HG03139 (cell line): Measurements from ENCODE around the gene NUP43.
"Not testable (repeated sequence)": the region's sequence is repeated elsewhere in the genome, so short reads cannot be mapped to it uniquely, and the experiment has no call there.

Experiments used
- ATAC-seq: cut with Tn5 transposase; IDR thresholded peaks from one replicate; pipeline ENCODE4 v1.9.1; 2021; ENCODE audit not compliant: unreplicated experiment

The NUP43 gene

GRCh38 chr6:149694921-149695320 is 51.4 kb downstream of the NUP43 start:
- ATAC-seq, result no peak

GRCh38 chr6:149691201-149691600 is 55.1 kb downstream of the NUP43 start:
- ATAC-seq, result no peak

- no peak for ATAC-seq
Observed at GRCh38 chr6:149686230-149686629, 60.1 kb downstream of the NUP43 start.

GRCh38 chr6:149683256-149683859 is 63.0 kb downstream of the NUP43 start:
- ATAC-seq, result no peak

- not testable (repeated sequence) for ATAC-seq
Observed at GRCh38 chr6:149681845-149682244, 64.5 kb downstream of the NUP43 start.

- ATAC-seq, result no peak
Observed at GRCh38 chr6:149681209-149681608, 65.1 kb downstream of the NUP43 start.

GRCh38 chr6:149680503-149680902 is 65.8 kb downstream of the NUP43 start:
- no peak for ATAC-seq
